Fibroblast of villous mesenchyme (primary cell): Measurements from ENCODE around the gene MCTP2. TPM values are rescaled to one million over a fixed set of nuclear protein-coding genes. Genes with fewer than 3 reads are reported as not detected.

Source experiments
- DNase-seq: peaks from one replicate; pipeline ENCODE4 v3.0.0-alpha.2; 2010; ENCODE audit warnings: low read depth
- H3K4me3 ChIP-seq: 2 replicates; pipeline ENCODE4 v1.5.1; 2011; ENCODE audit warnings: low read depth, mild to moderate bottlenecking, low read length
- total RNA-seq: library from RNA; depleted of rRNA; stranded (reverse); fragments of >200 nt; gene quantifications from 2 replicates; pipeline ENCODE4 v1.2.3, GENCODE V29; 2012
- TF ChIP-seq, protein P1 (sequence below): IDR thresholded peaks from 2 replicates; pipeline ENCODE4 v1.5.1; 2012; ENCODE audit warnings: low read depth, mild to moderate bottlenecking, low read length; ENCODE audit not compliant: insufficient read depth

The MCTP2 gene
- total RNA-seq, 1 donor, result 2.2 TPM

DNA sequence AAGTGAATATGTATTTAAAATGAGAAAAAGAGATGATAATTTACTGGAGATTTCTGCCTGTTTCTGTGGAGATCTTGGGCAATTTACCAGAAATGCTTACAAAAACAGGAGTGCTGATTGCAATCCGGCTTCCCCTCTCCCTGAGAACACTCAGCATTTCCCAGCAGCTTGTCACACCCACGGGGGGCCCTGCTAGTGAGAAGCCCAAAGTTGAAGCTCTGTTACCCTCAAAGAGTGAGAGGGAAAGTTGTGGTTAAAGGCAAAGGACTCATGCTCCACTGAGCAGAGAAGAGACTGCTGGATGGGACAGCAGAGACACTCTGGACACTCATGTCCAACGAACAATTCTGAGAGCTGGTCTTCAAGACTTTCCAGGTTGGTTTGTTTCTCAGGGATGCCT, 2.9 kb downstream of the MCTP2 start:
- peak overlapping the region; percentile 73 for H3K4me3 ChIP-seq
- DNase-seq, result peak; percentile 57
- TF ChIP-seq, protein P1, sequence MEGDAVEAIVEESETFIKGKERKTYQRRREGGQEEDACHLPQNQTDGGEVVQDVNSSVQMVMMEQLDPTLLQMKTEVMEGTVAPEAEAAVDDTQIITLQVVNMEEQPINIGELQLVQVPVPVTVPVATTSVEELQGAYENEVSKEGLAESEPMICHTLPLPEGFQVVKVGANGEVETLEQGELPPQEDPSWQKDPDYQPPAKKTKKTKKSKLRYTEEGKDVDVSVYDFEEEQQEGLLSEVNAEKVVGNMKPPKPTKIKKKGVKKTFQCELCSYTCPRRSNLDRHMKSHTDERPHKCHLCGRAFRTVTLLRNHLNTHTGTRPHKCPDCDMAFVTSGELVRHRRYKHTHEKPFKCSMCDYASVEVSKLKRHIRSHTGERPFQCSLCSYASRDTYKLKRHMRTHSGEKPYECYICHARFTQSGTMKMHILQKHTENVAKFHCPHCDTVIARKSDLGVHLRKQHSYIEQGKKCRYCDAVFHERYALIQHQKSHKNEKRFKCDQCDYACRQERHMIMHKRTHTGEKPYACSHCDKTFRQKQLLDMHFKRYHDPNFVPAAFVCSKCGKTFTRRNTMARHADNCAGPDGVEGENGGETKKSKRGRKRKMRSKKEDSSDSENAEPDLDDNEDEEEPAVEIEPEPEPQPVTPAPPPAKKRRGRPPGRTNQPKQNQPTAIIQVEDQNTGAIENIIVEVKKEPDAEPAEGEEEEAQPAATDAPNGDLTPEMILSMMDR, result no peak

DNA sequence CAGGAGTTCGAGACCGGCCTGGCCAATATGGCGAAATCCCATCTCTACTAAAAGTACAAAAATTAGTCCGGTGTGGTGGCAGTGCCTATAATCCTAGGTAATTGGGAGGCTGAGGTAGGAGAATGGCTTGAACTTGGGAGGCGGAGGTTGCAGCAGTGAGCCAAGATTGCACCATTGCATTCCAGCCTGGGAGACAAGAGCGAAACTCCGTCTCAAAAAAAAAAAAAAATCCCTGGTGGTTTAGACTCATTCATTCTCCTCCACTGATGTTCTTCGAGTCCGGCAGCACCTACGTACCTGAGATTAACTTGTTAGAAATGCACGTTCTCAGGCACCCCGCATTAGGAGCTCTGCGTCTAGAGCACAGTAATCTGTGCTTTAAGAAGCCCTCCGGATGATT, 3.7 kb downstream of the MCTP2 start:
- no peak overlapping the region for H3K4me3 ChIP-seq
- TF ChIP-seq, protein P1, result no peak
- no peak for DNase-seq

DNA sequence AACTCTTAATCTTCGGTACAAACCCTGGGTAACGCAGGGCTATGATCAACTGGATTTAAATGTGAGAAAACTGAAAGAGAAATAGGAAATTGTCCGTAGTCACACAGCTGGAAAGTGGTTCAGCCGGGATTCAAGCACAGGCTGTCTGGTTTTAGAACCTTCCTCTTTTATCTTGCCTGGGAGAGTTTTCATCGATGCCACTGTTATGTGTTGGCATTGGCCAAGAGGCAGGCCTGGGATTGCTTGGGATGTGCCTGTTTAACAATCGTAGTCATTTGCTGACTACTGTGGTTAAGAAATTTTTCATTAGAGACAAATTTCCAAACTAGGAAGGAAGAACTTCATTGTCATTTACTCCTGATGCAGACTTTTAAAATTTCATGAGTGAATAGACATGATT, 4.3 kb downstream of the MCTP2 start:
- no peak overlapping the region for H3K4me3 ChIP-seq
- TF ChIP-seq, protein P1, result no peak
- DNase-seq, result no peak

- DNase-seq, result no peak
- TF ChIP-seq, protein P1, result no peak
These were observed 5.2 kb downstream of the MCTP2 start for GRCh38 chr15:94236608-94237007.

DNA sequence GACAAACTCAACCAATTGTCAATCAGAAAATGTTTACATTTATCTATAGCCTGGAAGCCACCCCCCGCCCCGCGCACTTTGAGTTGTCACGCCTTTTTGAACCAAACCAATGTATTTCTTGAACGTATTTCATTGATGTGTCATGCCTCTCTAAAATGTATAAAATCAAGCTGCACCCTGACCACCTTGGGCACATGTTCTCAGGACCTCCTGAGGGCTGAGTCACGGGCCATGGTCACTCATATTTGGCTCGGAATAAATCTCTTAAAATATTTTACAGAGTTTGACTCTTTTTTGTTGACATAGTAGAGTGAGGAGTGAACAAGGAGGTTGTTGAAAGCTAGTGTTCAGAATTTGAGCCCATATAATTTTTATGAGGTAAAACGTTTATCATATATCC, 6.5 kb downstream of the MCTP2 start:
- TF ChIP-seq, protein P1, result no peak
- no peak overlapping the region for H3K4me3 ChIP-seq
- no peak for DNase-seq

More at GRCh38 chr15:94236608-94237007, 5.2 kb downstream of the MCTP2 start:
- H3K4me3 ChIP-seq, result no peak overlapping the region

GRCh38 chr15:94238539-94239118, 7.3 kb downstream of the MCTP2 start:
- no peak for DNase-seq
- TF ChIP-seq, protein P1, result no peak
- no peak overlapping the region for H3K4me3 ChIP-seq

DNA sequence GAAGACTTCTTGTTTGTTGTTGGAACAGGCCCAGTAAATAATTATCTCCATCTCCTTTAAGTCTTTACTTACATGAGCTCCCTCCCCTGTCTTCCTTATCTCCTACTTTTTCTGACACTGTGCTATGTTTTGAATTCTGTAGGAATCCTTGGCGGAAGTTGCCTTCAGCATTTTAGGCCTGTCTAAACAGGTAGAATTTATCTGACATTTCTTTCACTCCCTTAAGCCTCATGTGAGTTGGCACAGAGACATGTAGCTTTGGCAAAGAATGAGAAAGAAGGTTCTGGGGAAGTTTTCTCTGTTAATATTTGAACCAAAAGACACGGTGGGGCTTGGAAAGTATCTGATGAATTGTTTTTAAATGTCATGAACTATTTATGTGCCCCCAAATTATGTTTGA, 8.1 kb downstream of the MCTP2 start:
- no peak overlapping the region for H3K4me3 ChIP-seq
- TF ChIP-seq, protein P1, result no peak
- DNase-seq, result no peak
